SK-N-SH (cell line): ENCODE data around the gene NCAM1. TPM values are rescaled to one million over a fixed set of nuclear protein-coding genes. Genes with fewer than 3 reads are reported as not detected.

Experiments
- CTCF ChIA-PET: fragments of 300-600, 350-600 bp; formaldehyde crosslinking; extraction: SDS; loops from one replicate; lab custom pipeline; 2021; lab: Yijun Ruan, JAX
- POLR2A ChIA-PET: fragments of 350-600 bp; sonication (Branson Sonifier 250); formaldehyde crosslinking; extraction: SDS; loops from one replicate; lab custom pipeline; 2020; ENCODE audit warnings: antibody characterized with exemption, inconsistent platforms; lab: Yijun Ruan, JAX
- DNase-seq: peaks from one replicate; pipeline ENCODE4 v3.0.0; 2012
- H2AFZ ChIP-seq: fragments of 200-600 bp; sonication (generic); 2 replicates; pipeline ENCODE4 v1.8.1; 2016; ENCODE audit warnings: antibody characterized with exemption, mild to moderate bottlenecking, low read depth
- H3F3A ChIP-seq: fragments of 200-600 bp; sonication (generic); replicated peaks from 2 replicates; pipeline ENCODE3; 2016; ENCODE audit warnings: antibody characterized with exemption, mild to moderate bottlenecking; ENCODE audit not compliant: insufficient read depth
- H3K27ac ChIP-seq, 2 experiments: fragments of 200-500 bp in 1 of 2; fragments of 200-600 bp in 1 of 2; sonication (Bioruptor generic) in 1 of 2; sonication (generic), shearing (Covaris generic) in 1 of 2; 2 replicates each; pipeline versions ENCODE4 v1.5.1 to v1.6.1; 2014 to 2016; ENCODE audit warnings: low read depth in 2 of 2, inconsistent platforms in 1 of 2, low read length in 1 of 2, mild to moderate bottlenecking in 1 of 2, mixed read lengths in 1 of 2
- H3K27me3 ChIP-seq: fragments of 200-600 bp; sonication (generic), shearing (Covaris generic); 2 replicates; pipeline ENCODE4 v1.6.1; 2016; ENCODE audit warnings: mixed run types; ENCODE audit not compliant: insufficient read depth
- H3K36me3 ChIP-seq, 2 experiments: fragments of 200-500 bp in 1 of 2; fragments of 200-600 bp in 1 of 2; sonication (Bioruptor generic) in 1 of 2; sonication (generic) in 1 of 2; replicated peaks in 1 of 2; 2 replicates each; pipeline versions ENCODE3 to v1.5.1; 2014 to 2016; ENCODE audit warnings: low read length in 1 of 2, mild to moderate bottlenecking in 1 of 2; ENCODE audit not compliant: insufficient read depth in 2 of 2, control insufficient read depth in 1 of 2
- H3K4me1 ChIP-seq, 2 experiments: fragments of 200-500 bp in 1 of 2; fragments of 200-600 bp in 1 of 2; sonication (Bioruptor generic) in 1 of 2; sonication (generic), shearing (Covaris generic) in 1 of 2; 2 replicates each; pipeline versions ENCODE4 v1.5.1 to v1.6.1; 2014 to 2016; ENCODE audit warnings: low read depth in 1 of 2, low read length in 1 of 2, mixed run types in 1 of 2; ENCODE audit not compliant: insufficient read depth in 2 of 2, control insufficient read depth in 1 of 2
- H3K4me2 ChIP-seq: fragments of 200-600 bp; sonication (generic), shearing (Covaris generic); 2 replicates; pipeline ENCODE4 v1.6.1; 2017; ENCODE audit warnings: mixed run types
- H3K4me3 ChIP-seq, 2 experiments: fragments of 200-500 bp in 1 of 2; fragments of 200-600 bp in 1 of 2; sonication (Bioruptor generic) in 1 of 2; sonication (generic), shearing (Covaris generic) in 1 of 2; 2 replicates each; pipeline versions ENCODE4 v1.5.1 to v1.8.1; 2014 to 2016; ENCODE audit warnings: low read depth in 2 of 2, inconsistent platforms in 1 of 2, low read length in 1 of 2, mild to moderate bottlenecking in 1 of 2, mixed read lengths in 1 of 2, moderate library complexity in 1 of 2
- H3K79me2 ChIP-seq: fragments of 200-600 bp; sonication (generic); 2 replicates; pipeline ENCODE4 v1.8.1; 2017; ENCODE audit warnings: mild to moderate bottlenecking; ENCODE audit not compliant: insufficient read depth
- H3K9ac ChIP-seq: fragments of 200-600 bp; sonication (generic); 2 replicates; pipeline ENCODE4 v1.6.1; 2017; ENCODE audit warnings: mixed run types
- H3K9me2 ChIP-seq: fragments of 200-600 bp; sonication (generic); 2 replicates; pipeline ENCODE4 v1.6.1; 2017; ENCODE audit warnings: mixed run types
- H3K9me3 ChIP-seq: fragments of 200-600 bp; sonication (generic); 2 replicates; pipeline ENCODE4 v1.6.1; 2017; ENCODE audit warnings: mixed run types, mild to moderate bottlenecking, moderate library complexity
- H4K20me1 ChIP-seq: fragments of 200-600 bp; sonication (generic); 2 replicates; pipeline ENCODE4 v1.6.1; 2017; ENCODE audit warnings: mild to moderate bottlenecking, mixed run types; ENCODE audit not compliant: insufficient read depth
- CTCF ChIP-seq: fragments of 200-600 bp; sonication (generic); IDR thresholded peaks from 2 replicates; pipeline ENCODE4 v1.6.1; 2017; ENCODE audit warnings: antibody characterized with exemption, mild to moderate bottlenecking, moderate library complexity
- EZH2phosphoT487 ChIP-seq: fragments of 200-600 bp; sonication (generic); IDR thresholded peaks from 2 replicates; pipeline ENCODE4 v1.6.1; 2017; ENCODE audit warnings: low read depth, mixed run types, mild to moderate bottlenecking, antibody characterized with exemption, moderate library complexity, borderline replicate concordance
- FOXM1 ChIP-seq: IDR thresholded peaks from 2 replicates; pipeline ENCODE4 v1.4.0; 2012; ENCODE audit warnings: low read depth, mild to moderate bottlenecking
- GATA2 ChIP-seq: sonication (generic); formaldehyde crosslinking; IDR thresholded peaks from 2 replicates; pipeline ENCODE4 v1.5.0; 2020; ENCODE audit warnings: mild to moderate bottlenecking, missing genetic modification reagents
- IRF3 ChIP-seq: fragments of 150-350 bp; IDR thresholded peaks from 2 replicates; pipeline ENCODE4 v1.6.1; 2016; ENCODE audit warnings: mild to moderate bottlenecking, low read depth, low read length
- MAX ChIP-seq: IDR thresholded peaks from 2 replicates; pipeline ENCODE4 v1.4.0; 2012; ENCODE audit warnings: low read depth
- POLR2AphosphoS5 ChIP-seq: IDR thresholded peaks from 2 replicates; pipeline ENCODE4 v1.6.1; 2012; ENCODE audit warnings: low read depth, low read length
- RAD21 ChIP-seq: IDR thresholded peaks from 2 replicates; pipeline ENCODE4 v1.6.1; 2012; ENCODE audit warnings: mild to moderate bottlenecking, low read length
- REST ChIP-seq: IDR thresholded peaks from 2 replicates; pipeline ENCODE4 v1.6.1; 2012; ENCODE audit warnings: mild to moderate bottlenecking, low read depth, low read length, moderate library complexity
- RXRA ChIP-seq: IDR thresholded peaks from 2 replicates; pipeline ENCODE4 v1.4.0; 2012; ENCODE audit warnings: low read depth, mild to moderate bottlenecking, borderline replicate concordance
- WGBS: methylation state at CpG from one replicate; pipeline ENCODE4 v1.1.6; 2017; ENCODE audit warnings: low lambda C conversion rate; 5-methylcytosine and 5-hydroxymethylcytosine counted together
- polyA plus RNA-seq, 3 experiments: library from polyadenylated mRNA; depleted of rRNA; stranded (reverse); fragments of >200 nt; gene quantifications; 2 replicates each; pipeline ENCODE4 v1.2.3, GENCODE V29; 2012

NCAM1 gene
- polyA plus RNA-seq, 1 of the 3 experiments (the other 2 are of a cell fraction) = 19.4 TPM

GRCh38 chr11:113110046-113110445 is 148.8 kb downstream of the NCAM1 start (continued):
- TF ChIP-seq REST (no peak), MAX (no peak), IRF3 (no peak), CTCF (no peak), FOXM1 (no peak)

- H3K36me3 ChIP-seq = no peaks in the 10 kb centered on the region
- DNase-seq = peak; percentile 42
- H2AFZ ChIP-seq = no peak overlapping the region
- no peak overlapping the region for H3K9ac ChIP-seq
- H3K79me2 ChIP-seq = no peaks in the 10 kb centered on the region
- H4K20me1 ChIP-seq = no peaks in the 10 kb centered on the region
- 46% methylated on average over 2 of the region's 2 CpGs for WGBS
- no peak overlapping the region for H3K4me2 ChIP-seq
- no peaks in the 10 kb centered on the region for H3K27me3 ChIP-seq
- H3K9me3 ChIP-seq = no peaks in the 10 kb centered on the region
- H3K27ac ChIP-seq = peak overlapping the region in 1 of 2 experiments; percentile 76; a peak in 2 of 4 replicates
- POLR2A ChIA-PET = no interaction called here
- H3K4me1 ChIP-seq = peaks cover 12% of the 10 kb centered on the region in 2 experiments; a peak in 2 of 4 replicates
- TF ChIP-seq MAX (no peak), POLR2AphosphoS5 (no peak), EZH2phosphoT487 (no peak), RXRA (no peak), GATA2 (CRISPR knock-in tag) (0 out of 2 replicates have a peak, but pooled peaks have one; percentile 52), RAD21 (peak; percentile 6; the same call in 1 of the 2 replicates)
- TF ChIP-seq, all 33 proteins: peak for 2
- Histone ChIP-seq H3K9me2 (no peaks in the 10 kb centered on the region), H3F3A (peaks cover 18% of the 10 kb centered on the region), H3K4me3 (no peak overlapping the region)
- CTCF ChIA-PET = interaction anchor here (1.4 to 1.6 kb wide), 2 partner anchors 161 to 523 kb away, joined by 3 to 9 read pairs; no protein-coding TSS in a partner anchor
Measured at GRCh38 chr11:113111156-113111555, 149.9 kb downstream of the NCAM1 start.
